ENCODE results near the gene KLHL25.
A peak's percentile ranks its signal among the peaks of the same experiment; 100 is the strongest.

The KLHL25 gene

GRCh38 chr15:85794598-85795336 is at the start of gene KLHL25:
TSS of gene KLHL25 (minus strand) at chr15:85794925. CDS start at chr15:85769810, 25,115 bp downstream.
- TF ChIP-seq CTCF (IDR thresholded peaks at IDR 0.05; ENCODE audit: control insufficient read depth, insufficient read depth, low read depth, low read length, missing control alignments) = no peak
- peak within 1 kb of the TSS; percentile 84 for H3K4me3 ChIP-seq (ENCODE audit: control insufficient read depth, low read depth, low read length)
- peak; percentile 73 for DNase-seq (ENCODE audit: low read depth)

GRCh38 chr15:85840802-85841152 is 46.1 kb upstream of the KLHL25 start:
- TF ChIP-seq CTCF (IDR thresholded peaks at IDR 0.05; ENCODE audit: control insufficient read depth, insufficient read depth, low read depth, low read length, missing control alignments) = no peak
- no peak for DNase-seq (ENCODE audit: low read depth)
- no peak overlapping the region; the same call in 1 of the 2 replicates for H3K4me3 ChIP-seq (ENCODE audit: control insufficient read depth, low read depth, low read length)

- DNase-seq (ENCODE audit: low read depth) = no peak
- peak; percentile 71 for TF ChIP-seq CTCF (IDR thresholded peaks at IDR 0.05; ENCODE audit: control insufficient read depth, insufficient read depth, low read depth, low read length, missing control alignments)
- peak overlapping the region; percentile 33 for H3K4me3 ChIP-seq (ENCODE audit: control insufficient read depth, low read depth, low read length)
Measured at GRCh38 chr15:85840079-85840801, 45.5 kb upstream of the KLHL25 start.

GRCh38 chr15:85839643-85840042 is 44.9 kb upstream of the KLHL25 start:
- DNase-seq (ENCODE audit: low read depth) = no peak
- no peak for TF ChIP-seq CTCF (IDR thresholded peaks at IDR 0.05; ENCODE audit: control insufficient read depth, insufficient read depth, low read depth, low read length, missing control alignments)
- H3K4me3 ChIP-seq (ENCODE audit: control insufficient read depth, low read depth, low read length) = no peak overlapping the region

GRCh38 chr15:85838655-85839054 is 43.9 kb upstream of the KLHL25 start:
- no peak for TF ChIP-seq CTCF (IDR thresholded peaks at IDR 0.05; ENCODE audit: control insufficient read depth, insufficient read depth, low read depth, low read length, missing control alignments)
- no peak overlapping the region for H3K4me3 ChIP-seq (ENCODE audit: control insufficient read depth, low read depth, low read length)
- DNase-seq (ENCODE audit: low read depth) = no peak

- H3K4me3 ChIP-seq (ENCODE audit: control insufficient read depth, low read depth, low read length) = no peak overlapping the region
- TF ChIP-seq CTCF (IDR thresholded peaks at IDR 0.05; ENCODE audit: control insufficient read depth, insufficient read depth, low read depth, low read length, missing control alignments) = no peak
- DNase-seq (ENCODE audit: low read depth) = no peak
Measured at GRCh38 chr15:85837881-85838280, 43.2 kb upstream of the KLHL25 start.

Measured in AG09309 (cell line).